Psoas muscle (tissue), 8 donors: ENCODE data around the gene MCM3. TPM values are rescaled to one million over a fixed set of nuclear protein-coding genes. Genes with fewer than 3 reads are reported as not detected.

ENCODE experiments used
- ATAC-seq, 4 donors: fragments of 200-7000 bp; cut with Tn5 transposase; one replicate each; pipeline ENCODE4 v1.9.1; 2020; ENCODE audit warnings: moderate library complexity in 3 of 4, mild to moderate bottlenecking in 2 of 4
- DNase-seq, 2 donors: peaks; one replicate each; pipeline ENCODE4 v3.0.0-alpha.2; 2020
- H3K27ac ChIP-seq: fragments of 200-600 bp; one replicate; pipeline ENCODE4 v1.8.0; 2022
- H3K27me3 ChIP-seq, 3 donors: fragments of 200-600 bp in 1 of 3; one replicate each; pipeline versions ENCODE4 v1.6.1 to v1.8.0; 2013 to 2022; ENCODE audit warnings: low read length in 2 of 3, mild to moderate bottlenecking in 2 of 3, moderate library complexity in 1 of 3; ENCODE audit not compliant: insufficient read depth in 3 of 3
- H3K36me3 ChIP-seq, 2 donors: fragments of 200-600 bp in 1 of 2; one replicate each; pipeline versions ENCODE4 v1.6.1 to v1.8.0; 2013 to 2022; ENCODE audit warnings: low read depth in 1 of 2, mild to moderate bottlenecking in 1 of 2, moderate library complexity in 1 of 2; ENCODE audit not compliant: insufficient read depth in 1 of 2
- H3K4me1 ChIP-seq: fragments of 200-600 bp; one replicate; pipeline ENCODE4 v1.8.0; 2022
- H3K4me3 ChIP-seq: fragments of 200-600 bp; one replicate; pipeline ENCODE4 v1.8.0; 2022; ENCODE audit warnings: mild to moderate bottlenecking
- H3K9me3 ChIP-seq: fragments of 200-600 bp; one replicate; pipeline ENCODE4 v1.8.0; 2022
- CTCF ChIP-seq: fragments of 200-600 bp; IDR thresholded peaks from one replicate; pipeline ENCODE4 v1.8.0; 2022; ENCODE audit warnings: antibody characterized with exemption
- WGBS, 3 donors: extraction: QIAGEN DNeasy Blood & Tissue Kit; methylation state at CpG; one replicate each; pipeline versions ENCODE4 v1.1.6 to v1.1.7; 2013; 5-methylcytosine and 5-hydroxymethylcytosine counted together
- intact Hi-C, 2 donors: fragments of 100-400 bp; cut with DNase I; formaldehyde crosslinking; loops; one replicate each; pipeline versions ENCODE4 v1.11.0 to v1.14.2; 2022
- polyA plus RNA-seq, 3 donors: library from polyadenylated mRNA; stranded (reverse); fragments of 200-250 nt; gene quantifications; one replicate each; pipeline ENCODE4 v1.2.3, GENCODE V29; 2013
- total RNA-seq, 4 donors: library from RNA; stranded (reverse); fragmentation: NEBNext Ultra II Directional in 2 of 4; extraction: Animal tissue kit (Norgen Biotek cat#: 25700) in 2 of 4; gene quantifications; one replicate each; pipeline versions ENCODE4 v1.2.1 to v1.2.4, GENCODE V29; 2021 to 2023
- donor health status: healthy with polysubstance abuse.
- donor health status: DM: no; HTN: no; CAD: no; lungs with moderate emphysema.
- donor health status: Bipolar disorder and iron deficiency.
- donor health status: healthy.
- donor health status: DM: yes; HTN: yes; CAD: no.
- donor health status: DM: no; HTN: no; CAD: no.
- donor health status: DM: no; HTN: no; CAD: no.
- donor health status: DM: yes; HTN: yes; CAD: no.

Gene MCM3
- total and polyA plus RNA-seq, 7 donors: 7.6 to 25.0 (median 11.2) TPM

- Histone ChIP-seq H3K4me1 (no peaks in the 10 kb centered on the region), H3K9me3 (no peaks in the 10 kb centered on the region), H3K27me3 (no peaks in the 10 kb centered on the region), H3K27ac (no peak overlapping the region), H3K4me3 (no peak overlapping the region), H3K36me3 (peaks cover 24 to 100% of the 10 kb centered on the region in 2 donors)
- 78 to 84% (median 82%) methylated on average over 10 of the region's 10 CpGs for WGBS, 3 donors
- intact Hi-C loops: loop anchor here in 1 of 2 donors (5.0 kb wide), 1 partner anchor 1991 kb away; no protein-coding TSS in a partner anchor
- ATAC-seq (no peak), DNase-seq (no peak)
- no peak for TF ChIP-seq CTCF
Observed at GRCh38 chr6:52276130-52276529, 8.4 kb downstream of the MCM3 start.

- Histone ChIP-seq H3K9me3 (no peaks in the 10 kb centered on the region), H3K4me1 (no peaks in the 10 kb centered on the region), H3K27me3 (no peaks in the 10 kb centered on the region), H3K4me3 (no peak overlapping the region), H3K27ac (no peak overlapping the region), H3K36me3 (peaks cover 32 to 100% of the 10 kb centered on the region in 2 donors)
- DNase-seq (no peak), ATAC-seq (no peak)
- TF ChIP-seq CTCF: no peak
- WGBS, 3 donors: 74 to 86% (median 84%) methylated on average over 9 of the region's 9 CpGs
- intact Hi-C loops: no loop called here
Observed at GRCh38 chr6:52271852-52272460, 12.6 kb downstream of the MCM3 start.

GRCh38 chr6:52263709-52264540 lies 20.6 kb downstream of the MCM3 start:
- Histone ChIP-seq H3K36me3 (peaks cover 19 to 67% of the 10 kb centered on the region in 2 donors), H3K27me3 (no peaks in the 10 kb centered on the region), H3K4me3 (no peak overlapping the region), H3K9me3 (no peaks in the 10 kb centered on the region), H3K27ac (no peak overlapping the region), H3K4me1 (no peaks in the 10 kb centered on the region)
- 50 to 55% (median 52%) methylated on average over 11 of the region's 11 CpGs for WGBS, 3 donors
- ATAC-seq (peak; percentile 73 to 89 (median 80)), DNase-seq (peak; percentile 39 to 64)
- peak; percentile 95 for TF ChIP-seq CTCF
- intact Hi-C loops: loop anchor here (2.0 to 10.0 kb wide), 4 partner anchors 109 to 202 kb away; no protein-coding TSS in a partner anchor

GRCh38 chr6:52262620-52263344 lies 21.8 kb downstream of the MCM3 start:
- intact Hi-C loops: loop anchor here (2.0 to 10.0 kb wide), 4 partner anchors 108 to 200 kb away; no protein-coding TSS in a partner anchor

More at GRCh38 chr6:52262620-52263344, 21.8 kb downstream of the MCM3 start:
- no peak overlapping the region for H3K27ac ChIP-seq
- WGBS, 3 donors: 86 to 93% (median 90%) methylated on average over 9 of the region's 9 CpGs
- no peak overlapping the region for H3K4me3 ChIP-seq
- no peaks in the 10 kb centered on the region for H3K27me3 ChIP-seq
- DNase-seq (no peak), ATAC-seq (no peak)
- H3K9me3 ChIP-seq: no peaks in the 10 kb centered on the region
- H3K4me1 ChIP-seq: no peaks in the 10 kb centered on the region
- no peak for TF ChIP-seq CTCF
- H3K36me3 ChIP-seq: peaks cover 12 to 55% of the 10 kb centered on the region in 2 donors
